ENCODE measurements around the gene LRP2. TPM values are rescaled to one million over a fixed set of nuclear protein-coding genes. Genes with fewer than 3 reads are reported as not detected.
"Not testable (repeated sequence)": the region's sequence is repeated elsewhere in the genome, so short reads cannot be mapped to it uniquely, and the experiment has no call there.

The LRP2 gene
- total and polyA plus RNA-seq, 2 of the 8 experiments (the other 6 are each of a cell fraction or from before 2014, with no cell fraction given): 2.0 to 2.9 TPM

GRCh38 chr2:169270574-169270973 lies 91.8 kb downstream of the LRP2 start:
- H2BK15ac ChIP-seq (ENCODE audit: low read length); CTCF ChIA-PET (ENCODE audit: partially characterized antibody); H3K4me3 ChIP-seq (ENCODE audit: extremely low read depth in 1 of 4, insufficient read depth in 2 of 4, low read depth in 3 of 4, low read length in 4 of 4); H3K27ac ChIP-seq (ENCODE audit: low read depth, low read length); H3K4me2 ChIP-seq (ENCODE audit: insufficient read depth in 1 of 2, low read depth in 2 of 2, low read length in 2 of 2); H2BK12ac ChIP-seq (ENCODE audit: low read depth, low read length); H2BK120ac ChIP-seq (replicated peaks; ENCODE audit: low read depth, low read length); H4K5ac ChIP-seq (ENCODE audit: insufficient read length, low read depth, low read length); POLR2A ChIA-PET (ENCODE audit: partially characterized antibody); H3K56ac ChIP-seq (replicated peaks; ENCODE audit: insufficient read length, low read depth, low read length); H3K14ac ChIP-seq (ENCODE audit: insufficient read length); H4K8ac ChIP-seq (ENCODE audit: extremely low read depth, insufficient read depth, low read length); H3K23me2 ChIP-seq (ENCODE audit: low read depth, low read length); DNase-seq (ENCODE audit: low read depth in 1 of 2, low spot score in 2 of 2); H3K4ac ChIP-seq (replicated peaks; ENCODE audit: insufficient read length, low read depth, low read length); H2AK5ac ChIP-seq (ENCODE audit: low read depth, low read length); FAIRE-seq; H3K36me3 ChIP-seq (ENCODE audit: control insufficient read depth in 2 of 4, insufficient read depth in 4 of 4, low read length in 3 of 4); H4K91ac ChIP-seq (replicated peaks; ENCODE audit: insufficient read length, low read length); H3K4me1 ChIP-seq (replicated peaks in 1 of 4; ENCODE audit: control insufficient read depth in 3 of 4, insufficient read depth in 4 of 4, low read length in 3 of 4); H2BK20ac ChIP-seq (ENCODE audit: low read length); H3K79me2 ChIP-seq (ENCODE audit: control insufficient read depth in 1 of 2, insufficient read depth in 2 of 2, low read length in 2 of 2); H4K20me1 ChIP-seq (replicated peaks in 1 of 2; ENCODE audit: control insufficient read depth in 1 of 2, insufficient read depth in 2 of 2, low read length in 2 of 2); H3K23ac ChIP-seq (ENCODE audit: insufficient read length); H3K18ac ChIP-seq (ENCODE audit: extremely low read depth, low read length); H3K9me3 ChIP-seq (ENCODE audit: insufficient read depth in 2 of 2, low read depth in 1 of 2, low read length in 1 of 2); H3K79me1 ChIP-seq (ENCODE audit: low read depth, low read length); H3K9ac ChIP-seq (replicated peaks in 1 of 4; ENCODE audit: extremely low read depth in 1 of 4, low read depth in 3 of 4, low read length in 3 of 4); H2BK5ac ChIP-seq (ENCODE audit: low read depth, low read length); H2AFZ ChIP-seq (ENCODE audit: low read length); H3K27me3 ChIP-seq (replicated peaks in 1 of 4; ENCODE audit: control insufficient read depth in 3 of 4, extremely low read depth in 1 of 4, insufficient read depth in 3 of 4, low read length in 3 of 4): not testable (repeated sequence)
- 98% methylated on average over 6 of the region's 6 CpGs; no CpG with 5 or more reads in 1 of the 2 experiments for WGBS, 2 experiments (ENCODE audit: extremely low coverage in 1 of 2, insufficient coverage in 1 of 2, insufficient read length in 1 of 2, insufficient replicate concordance in 2 of 2, low coverage in 1 of 2, low lambda C conversion rate in 2 of 2, missing lambda C conversion rate in 1 of 2)

Data from H1 (cell line).